HG03280 (cell line): ENCODE data around the gene ZNF618.

Source experiments
- ATAC-seq: cut with Tn5 transposase; IDR thresholded peaks from one replicate; pipeline ENCODE4 v1.9.1; 2021; ENCODE audit warnings: mild to moderate bottlenecking, moderate library complexity; ENCODE audit not compliant: unreplicated experiment

ZNF618 gene

DNA sequence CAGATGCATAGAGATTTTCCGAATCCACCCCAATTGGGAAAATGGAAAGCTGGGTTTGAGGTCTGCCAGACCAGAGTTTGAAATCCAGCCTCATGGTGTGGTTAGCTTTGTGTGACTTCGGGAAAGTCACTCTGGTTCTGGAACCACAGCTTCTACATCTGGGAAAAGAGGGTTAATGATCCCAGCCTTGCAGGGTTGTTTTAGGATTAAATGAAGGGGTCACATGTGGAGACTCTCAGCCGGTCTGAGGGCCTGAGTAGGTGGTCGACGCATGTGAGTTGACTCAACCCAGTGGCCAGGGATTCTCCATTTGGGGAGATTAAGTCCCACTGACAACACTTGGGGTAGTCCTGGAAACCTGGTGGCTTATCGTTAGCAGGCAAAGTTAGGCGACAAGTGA is 6.1 kb downstream of the ZNF618 start:
- no peak for ATAC-seq

GRCh38 chr9:113882636-113883164 is 6.6 kb downstream of the ZNF618 start:
- no peak for ATAC-seq

DNA sequence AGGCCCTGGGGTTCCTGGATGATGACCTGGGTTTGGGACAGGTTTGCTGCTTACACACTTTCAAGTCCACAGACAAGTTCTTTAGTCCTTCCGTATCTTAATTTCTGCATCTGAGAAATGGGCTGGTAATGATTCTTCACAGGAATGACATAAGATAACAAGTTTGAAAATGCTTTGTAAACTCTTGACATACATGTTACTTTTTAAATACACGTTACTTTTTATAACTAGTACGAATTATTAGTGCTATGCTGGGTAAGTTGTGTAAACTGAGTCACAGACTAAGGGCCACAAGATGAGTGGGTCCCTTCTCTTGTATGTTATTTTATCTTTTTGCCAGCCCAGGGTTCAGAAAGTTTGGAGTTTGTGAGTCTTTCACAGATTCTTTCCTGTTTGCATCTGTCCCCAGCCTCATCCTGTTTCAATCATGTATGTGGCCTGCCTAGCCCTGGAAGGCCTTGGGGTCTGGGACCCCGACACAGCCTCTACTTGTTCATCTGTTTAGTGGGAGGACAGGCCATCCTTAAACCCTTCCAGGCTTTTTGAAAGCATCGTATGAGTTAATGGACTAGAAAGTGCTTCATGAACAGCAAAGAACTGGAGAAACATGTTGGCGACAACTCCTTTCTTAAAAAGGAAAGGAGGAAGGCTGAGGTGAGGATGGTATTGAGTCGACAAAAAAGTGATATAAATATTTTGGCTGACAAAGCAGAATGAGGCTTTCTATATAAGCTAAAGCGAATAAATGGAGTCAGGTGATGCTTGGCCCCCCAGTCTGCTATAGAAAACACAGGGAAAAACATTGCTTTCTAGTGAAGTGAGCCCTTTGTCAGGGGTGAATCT is 9.3 kb downstream of the ZNF618 start:
- no peak for ATAC-seq

DNA sequence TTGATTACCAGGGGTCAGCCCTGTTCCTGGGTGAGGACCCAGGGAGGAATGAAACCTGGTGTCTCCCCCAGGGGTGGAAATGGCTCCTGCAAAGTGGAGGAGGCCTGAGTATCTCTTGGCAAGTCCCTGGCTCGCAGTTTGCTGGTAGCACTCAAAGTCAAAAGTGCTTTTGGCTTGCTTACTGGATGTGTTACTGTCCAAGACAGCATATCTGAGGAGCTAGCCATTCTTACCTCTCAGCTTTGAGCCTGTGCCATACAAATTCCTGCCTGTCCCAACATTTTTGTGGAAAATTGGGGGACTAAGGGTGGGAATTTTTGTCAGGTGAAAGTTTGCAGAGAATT is 9.9 kb downstream of the ZNF618 start:
- ATAC-seq, result no peak

DNA sequence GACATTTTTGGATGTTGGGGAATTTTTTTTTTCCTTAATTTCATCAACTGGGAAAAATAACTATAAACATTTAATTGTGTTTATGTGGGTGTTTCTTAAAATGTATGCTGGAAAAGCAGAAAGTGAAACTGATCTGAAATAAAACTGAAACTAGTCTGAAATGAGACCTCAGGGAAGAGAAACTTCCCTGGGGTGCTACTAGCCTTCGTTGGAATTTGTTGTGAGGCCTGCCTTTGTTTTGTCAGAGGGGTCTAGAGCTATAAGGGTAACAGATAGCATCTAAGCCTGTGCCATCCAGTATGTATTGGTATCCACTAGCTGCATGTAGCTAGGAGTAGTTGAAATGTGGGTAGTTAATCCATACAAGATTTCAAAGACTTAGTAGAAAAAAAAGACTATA is 10.4 kb downstream of the ZNF618 start:
- no peak for ATAC-seq

GRCh38 chr9:113886933-113887332 is 10.8 kb downstream of the ZNF618 start:
- no peak for ATAC-seq

- no peak for ATAC-seq
Observed at GRCh38 chr9:113887436-113887835, 11.3 kb downstream of the ZNF618 start.

GRCh38 chr9:113888336-113888735 is 12.2 kb downstream of the ZNF618 start:
- ATAC-seq, result no peak

DNA sequence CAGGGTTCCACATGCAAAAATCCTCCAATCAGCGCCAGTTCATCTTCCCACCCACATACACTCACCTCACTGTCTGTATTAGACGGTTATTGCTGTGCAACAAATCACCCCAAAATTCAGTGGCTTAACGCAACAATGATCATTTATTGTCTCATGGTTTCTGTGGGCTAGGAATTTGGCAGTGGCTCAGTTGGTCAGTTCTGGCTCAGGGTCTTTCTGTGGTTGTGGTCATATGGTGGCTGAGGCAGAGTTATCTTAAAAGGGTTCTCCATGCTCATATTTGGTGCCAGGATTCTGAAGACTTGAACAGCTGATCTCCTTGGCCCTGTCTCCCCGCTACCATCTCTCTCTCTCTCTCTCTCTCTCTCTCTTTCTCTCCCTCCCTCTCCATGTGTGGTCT is 12.9 kb downstream of the ZNF618 start:
- ATAC-seq, result no peak

GRCh38 chr9:113890704-113891103 is 14.6 kb downstream of the ZNF618 start:
- no peak for ATAC-seq

DNA sequence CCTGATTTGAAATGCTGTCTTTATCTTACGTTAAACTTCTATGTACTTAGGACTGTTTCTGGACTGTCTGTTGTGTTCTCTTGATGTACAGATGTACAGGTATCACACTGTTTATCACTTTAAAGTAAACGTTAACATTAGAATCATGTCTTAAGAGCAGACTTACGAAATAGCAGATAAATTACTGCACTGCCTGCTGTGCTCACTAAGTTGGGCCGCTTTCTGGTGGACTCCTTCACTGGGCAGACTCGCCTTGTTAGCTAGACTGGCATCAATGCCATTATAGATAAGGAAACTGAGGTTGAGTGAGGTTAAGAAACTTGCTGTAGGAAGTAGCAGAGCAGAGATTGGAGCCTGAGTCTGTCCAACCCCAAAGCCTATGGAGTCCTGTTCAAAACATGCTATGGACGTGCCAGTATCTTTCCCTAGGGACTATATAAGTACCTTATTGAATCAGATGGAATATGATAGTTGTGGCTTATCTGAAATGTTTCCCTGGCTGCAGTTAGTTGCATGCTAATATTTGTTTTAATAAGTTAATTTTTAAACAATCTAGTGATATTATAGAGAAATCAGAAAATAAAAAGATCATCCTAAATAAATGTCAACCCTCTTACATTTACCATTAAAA is 16.9 kb downstream of the ZNF618 start:
- ATAC-seq, result no peak

DNA sequence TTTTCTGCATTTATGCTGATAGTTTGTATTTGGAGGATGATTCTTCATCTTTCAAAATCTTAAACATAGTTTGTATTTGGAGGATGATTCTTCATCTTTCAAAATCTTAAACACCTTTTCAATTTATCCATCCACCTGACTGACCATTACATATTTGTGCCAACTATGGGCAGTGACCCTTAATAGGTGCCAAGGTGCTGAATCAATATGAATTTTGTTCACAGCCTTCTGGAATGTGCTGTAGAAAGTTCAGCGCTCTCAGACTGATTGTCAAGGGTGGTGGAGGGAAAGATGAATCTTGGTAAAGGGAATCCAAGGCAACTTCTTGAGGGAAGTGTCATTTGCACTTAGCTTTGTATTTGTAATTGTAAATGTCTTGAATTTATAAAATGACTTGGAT is 18.1 kb downstream of the ZNF618 start:
- no peak for ATAC-seq

- no peak for ATAC-seq
Observed at GRCh38 chr9:113895526-113895925, 19.4 kb downstream of the ZNF618 start.

- ATAC-seq, result no peak
Observed at GRCh38 chr9:113896713-113897112, 20.6 kb downstream of the ZNF618 start.

DNA sequence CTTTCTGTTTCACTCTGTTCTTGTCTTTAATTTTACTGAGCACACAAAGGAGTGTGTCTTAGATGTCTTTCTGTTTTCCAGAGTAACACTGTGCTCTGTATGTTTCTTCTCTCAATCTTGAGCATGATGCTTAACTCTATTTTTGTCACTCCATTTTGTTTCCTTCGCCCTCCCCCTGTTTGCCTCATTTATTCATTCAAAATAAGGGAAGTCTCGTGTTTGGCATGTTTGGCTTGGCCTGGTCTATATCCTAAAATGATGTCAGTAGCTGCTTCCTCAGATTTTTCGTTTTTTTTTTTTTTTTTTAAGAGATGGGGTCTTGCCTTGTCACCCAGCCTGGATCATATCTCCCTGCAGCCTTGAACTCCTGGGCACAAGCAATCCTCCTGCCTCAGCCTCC is 22.0 kb downstream of the ZNF618 start:
- ATAC-seq, result no peak

- no peak for ATAC-seq
Observed at GRCh38 chr9:113898596-113898995, 22.5 kb downstream of the ZNF618 start.

- ATAC-seq, result no peak
Observed at GRCh38 chr9:113899205-113899604, 23.1 kb downstream of the ZNF618 start.

DNA sequence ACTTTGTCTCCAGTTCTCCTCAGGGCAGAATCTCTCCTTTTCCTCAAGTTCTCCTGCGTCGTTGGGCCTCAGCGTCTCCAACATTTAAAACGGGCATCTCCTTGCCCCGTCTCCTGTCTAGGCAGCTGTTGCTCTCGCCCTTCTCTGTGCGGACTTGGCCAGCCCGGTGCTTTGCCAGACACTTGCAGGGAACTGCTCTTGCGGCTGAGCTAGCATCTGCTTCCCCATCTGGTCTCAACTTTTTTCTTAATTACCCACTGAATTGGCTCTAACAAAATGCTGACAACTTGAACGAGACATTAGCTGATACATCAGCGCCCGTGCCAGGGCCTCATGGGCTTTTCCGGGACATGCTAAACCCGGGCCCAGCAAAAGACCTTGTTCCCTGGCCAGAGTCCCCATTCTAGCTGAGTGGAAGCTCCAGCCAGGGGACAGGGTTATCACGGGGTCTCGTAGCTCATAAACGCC is 25.1 kb downstream of the ZNF618 start:
- ATAC-seq, result no peak

DNA sequence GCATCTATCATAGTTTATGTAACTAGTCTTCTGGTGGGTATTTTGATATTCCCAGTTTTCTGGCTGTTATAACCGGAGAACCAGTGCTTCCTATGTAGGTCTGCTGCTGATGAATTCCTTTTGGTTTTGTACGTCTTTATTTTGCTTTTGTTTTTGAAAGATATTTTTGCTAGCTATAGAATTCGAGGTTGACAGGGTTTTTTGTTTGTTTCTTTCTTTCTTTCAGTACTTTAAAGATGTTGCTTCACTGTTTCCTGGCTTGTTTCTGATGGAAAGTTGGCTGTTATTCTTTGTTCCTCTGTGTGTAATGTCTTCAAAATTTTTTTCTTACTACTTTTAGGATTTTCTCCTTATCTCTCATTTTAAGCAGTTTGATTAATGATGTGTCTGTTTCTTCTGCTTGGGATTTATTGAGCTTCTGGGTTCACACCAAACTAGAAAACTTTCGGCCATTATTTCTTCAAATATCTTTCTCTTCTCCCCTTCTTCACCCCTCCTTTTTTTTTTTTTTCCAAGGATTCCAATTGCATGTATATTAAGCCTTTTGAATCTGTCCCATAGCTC is 27.5 kb downstream of the ZNF618 start:
- no peak for ATAC-seq

- no peak for ATAC-seq
Observed at GRCh38 chr9:113906411-113907110, 30.5 kb downstream of the ZNF618 start.

- no peak for ATAC-seq
Observed at GRCh38 chr9:113907282-113907681, 31.2 kb downstream of the ZNF618 start.
